ENCODE measurements around the gene OGFOD3.

GRCh38 chr17:82350182-82351030 is 68.0 kb downstream of the OGFOD3 start:
- TF ChIP-seq CTCF (IDR thresholded peaks at IDR 0.05) (peak; percentile 30; the same call in 2 of the 3 replicates), ZSCAN20 (CRISPR knock-in tag; IDR thresholded peaks at IDR 0.05) (no peak), MYC (IDR thresholded peaks at IDR 0.05; ENCODE audit: borderline replicate concordance, low read length) (no peak), TP53 (CRISPR knock-in tag; IDR thresholded peaks at IDR 0.05) (no peak)
